ENCODE results near the gene NMT1. TPM values are rescaled to one million over a fixed set of nuclear protein-coding genes. Genes with fewer than 3 reads are reported as not detected.

NMT1 gene
- total RNA-seq, 1 donor: 46.0 TPM

GRCh38 chr17:45132320-45132571 lies 71.1 kb downstream of the NMT1 start, which contains the start of gene PLCD3:
PLCD3 (minus strand) TSS chr17:45132515; CDS start chr17:45132410, 105 bp downstream.
- DNase-seq (ENCODE audit: low read depth in 2 of 3, low spot score in 2 of 3): no peak

- peak; percentile 71 to 73 (median 72) for DNase-seq (ENCODE audit: low read depth in 2 of 3, low spot score in 2 of 3)
These were observed 71.7 kb downstream of the NMT1 start for GRCh38 chr17:45132572-45133463.

- peak; percentile 96 to 99 (median 99) for DNase-seq (ENCODE audit: low read depth in 2 of 3, low spot score in 2 of 3)
These were observed 74.3 kb downstream of the NMT1 start, which contains the start of gene ACBD4 for GRCh38 chr17:45135192-45135977. ACBD4 (plus strand) TSS chr17:45135687; CDS start chr17:45136145, 458 bp downstream.

- no peak for DNase-seq (ENCODE audit: low read depth in 2 of 3, low spot score in 2 of 3)
These were observed 75.1 kb downstream of the NMT1 start for GRCh38 chr17:45135978-45136791.

GRCh38 chr17:45136846-45137560 lies 75.9 kb downstream of the NMT1 start:
- DNase-seq (ENCODE audit: low read depth in 2 of 3, low spot score in 2 of 3): no peak

- DNase-seq (ENCODE audit: low read depth in 2 of 3, low spot score in 2 of 3): no peak
These were observed 76.6 kb downstream of the NMT1 start for GRCh38 chr17:45137561-45138305.

GRCh38 chr17:45138911-45139532 lies 77.9 kb downstream of the NMT1 start:
- no peak for DNase-seq (ENCODE audit: low read depth in 2 of 3, low spot score in 2 of 3)

GRCh38 chr17:45139533-45139920 lies 78.4 kb downstream of the NMT1 start:
- DNase-seq (ENCODE audit: low read depth in 2 of 3, low spot score in 2 of 3): no peak

GRCh38 chr17:45143094-45143670 lies 82.1 kb downstream of the NMT1 start:
- no peak for DNase-seq (ENCODE audit: low read depth in 2 of 3, low spot score in 2 of 3)

- peak in 2 of 3 donors; percentile 37 to 40 for DNase-seq (ENCODE audit: low read depth in 2 of 3, low spot score in 2 of 3)
These were observed 82.7 kb downstream of the NMT1 start for GRCh38 chr17:45143767-45144198.

- no peak for DNase-seq (ENCODE audit: low read depth in 2 of 3, low spot score in 2 of 3)
These were observed 83.3 kb downstream of the NMT1 start for GRCh38 chr17:45144199-45145034.

- DNase-seq (ENCODE audit: low read depth in 2 of 3, low spot score in 2 of 3): no peak
These were observed 83.9 kb downstream of the NMT1 start for GRCh38 chr17:45145035-45145389.

- DNase-seq (ENCODE audit: low read depth in 2 of 3, low spot score in 2 of 3): no peak
These were observed 85.0 kb downstream of the NMT1 start for GRCh38 chr17:45146166-45146565.

- DNase-seq (ENCODE audit: low read depth in 2 of 3, low spot score in 2 of 3): no peak
These were observed 85.4 kb downstream of the NMT1 start for GRCh38 chr17:45146592-45146889.

GRCh38 chr17:45146890-45147580 lies 85.9 kb downstream of the NMT1 start:
- DNase-seq (ENCODE audit: low read depth in 2 of 3, low spot score in 2 of 3): peak in 2 of 3 donors; percentile 83 to 85

GRCh38 chr17:45147581-45148182 lies 86.6 kb downstream of the NMT1 start:
- DNase-seq (ENCODE audit: low read depth in 2 of 3, low spot score in 2 of 3): peak; percentile 77 to 94 (median 91)
